Measurements from ENCODE around the gene PTGES2. TPM values are rescaled to one million over a fixed set of nuclear protein-coding genes. Genes with fewer than 3 reads are reported as not detected.

The PTGES2 gene
- total RNA-seq, 1 experiment from 2014 or later: 76.8 TPM

DNA sequence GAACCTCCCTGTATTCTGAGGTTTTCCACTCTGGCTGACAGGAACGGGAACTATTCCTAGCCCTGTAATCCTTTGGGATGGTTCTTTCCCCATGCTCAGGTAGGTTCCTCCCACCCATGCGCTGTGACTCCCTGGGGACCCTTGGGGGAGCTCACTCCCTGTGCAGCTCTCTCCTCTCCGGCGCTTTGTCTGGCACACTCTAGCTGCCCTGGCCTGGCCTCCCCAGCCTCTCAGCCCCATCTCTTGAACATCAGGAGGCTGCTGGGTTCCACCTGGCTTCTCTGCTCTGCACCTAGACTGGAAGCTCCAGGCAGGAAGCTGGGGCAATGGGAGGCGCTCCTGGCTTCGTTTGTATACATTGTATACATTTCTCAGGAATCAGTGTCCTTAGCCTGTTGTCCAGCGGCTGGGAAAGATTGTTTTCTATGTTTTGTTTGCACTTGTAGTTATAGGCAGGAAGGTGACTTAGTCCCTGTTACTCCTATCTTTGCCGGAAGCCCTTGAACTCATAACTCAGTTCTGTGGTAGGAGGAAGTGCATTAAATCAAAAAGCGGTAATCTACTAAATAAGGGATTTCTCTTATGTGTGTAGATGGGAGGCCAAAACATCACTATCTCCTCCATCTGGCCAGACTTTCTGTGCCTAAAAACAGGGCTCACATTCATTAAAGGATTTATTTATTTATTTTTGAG is 39.1 kb downstream of the PTGES2 start:
- TF ChIP-seq CTCF (IDR thresholded peaks at IDR 0.05) (no peak), SIN3A (IDR thresholded peaks at IDR 0.05; ENCODE audit: borderline replicate concordance, insufficient read depth, low read depth, low read length) (no peak), TCF7L2 (IDR thresholded peaks at IDR 0.05; ENCODE audit: low read depth, low read length) (no peak), POLR2AphosphoS5 (IDR thresholded peaks at IDR 0.05; ENCODE audit: low read depth, low read length) (no peak)
- TF ChIP-seq, protein P1, sequence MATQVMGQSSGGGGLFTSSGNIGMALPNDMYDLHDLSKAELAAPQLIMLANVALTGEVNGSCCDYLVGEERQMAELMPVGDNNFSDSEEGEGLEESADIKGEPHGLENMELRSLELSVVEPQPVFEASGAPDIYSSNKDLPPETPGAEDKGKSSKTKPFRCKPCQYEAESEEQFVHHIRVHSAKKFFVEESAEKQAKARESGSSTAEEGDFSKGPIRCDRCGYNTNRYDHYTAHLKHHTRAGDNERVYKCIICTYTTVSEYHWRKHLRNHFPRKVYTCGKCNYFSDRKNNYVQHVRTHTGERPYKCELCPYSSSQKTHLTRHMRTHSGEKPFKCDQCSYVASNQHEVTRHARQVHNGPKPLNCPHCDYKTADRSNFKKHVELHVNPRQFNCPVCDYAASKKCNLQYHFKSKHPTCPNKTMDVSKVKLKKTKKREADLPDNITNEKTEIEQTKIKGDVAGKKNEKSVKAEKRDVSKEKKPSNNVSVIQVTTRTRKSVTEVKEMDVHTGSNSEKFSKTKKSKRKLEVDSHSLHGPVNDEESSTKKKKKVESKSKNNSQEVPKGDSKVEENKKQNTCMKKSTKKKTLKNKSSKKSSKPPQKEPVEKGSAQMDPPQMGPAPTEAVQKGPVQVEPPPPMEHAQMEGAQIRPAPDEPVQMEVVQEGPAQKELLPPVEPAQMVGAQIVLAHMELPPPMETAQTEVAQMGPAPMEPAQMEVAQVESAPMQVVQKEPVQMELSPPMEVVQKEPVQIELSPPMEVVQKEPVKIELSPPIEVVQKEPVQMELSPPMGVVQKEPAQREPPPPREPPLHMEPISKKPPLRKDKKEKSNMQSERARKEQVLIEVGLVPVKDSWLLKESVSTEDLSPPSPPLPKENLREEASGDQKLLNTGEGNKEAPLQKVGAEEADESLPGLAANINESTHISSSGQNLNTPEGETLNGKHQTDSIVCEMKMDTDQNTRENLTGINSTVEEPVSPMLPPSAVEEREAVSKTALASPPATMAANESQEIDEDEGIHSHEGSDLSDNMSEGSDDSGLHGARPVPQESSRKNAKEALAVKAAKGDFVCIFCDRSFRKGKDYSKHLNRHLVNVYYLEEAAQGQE (IDR thresholded peaks at IDR 0.05; ENCODE audit: insufficient read depth in 1 of 2, low read depth in 2 of 2, low read length in 1 of 2): no peak
- Histone ChIP-seq H3K4me1 (ENCODE audit: control insufficient read depth, insufficient read depth, low read length) (0 out of 2 replicates have a peak, but pooled peaks cover 3% of the 10 kb centered on the region), H3K36me3 (ENCODE audit: control insufficient read depth, insufficient read depth, low read length) (no peaks in the 10 kb centered on the region), H3K4me3 (ENCODE audit: low read depth in 2 of 2, low read length in 2 of 2) (no peak overlapping the region), H3K9me3 (ENCODE audit: control insufficient read depth, insufficient read depth, low read depth, low read length) (no peaks in the 10 kb centered on the region), H3K27me3 (ENCODE audit: control insufficient read depth, insufficient read depth, low read length) (no peaks in the 10 kb centered on the region), H3K27ac (ENCODE audit: low read length) (no peak overlapping the region)
- in situ Hi-C loops (cut with HindIII; ENCODE audit: low pct_unique_long_range_greater_than_20kb, low sequenced_read_pairs): loop anchor here (25.0 kb wide), 1 partner anchor 151 kb away; the partner anchor contains the start of genes DPM2 and PIP5KL1
- POLR2A ChIA-PET: interaction anchor here (1.1 kb wide), 1 partner anchor 9 kb away, joined by 3 read pairs; no protein-coding TSS in a partner anchor
- no TSS peak for BruUV-seq (replicated peaks)
- DNase-seq (ENCODE audit: low read depth, low spot score) (no peak), ATAC-seq (no peak; the same call in 1 of the 2 replicates)
- CTCF ChIA-PET: no interaction called here
- intact Hi-C loops (cut with micrococcal nuclease; ENCODE audit: unreplicated experiment): no loop called here

DNA sequence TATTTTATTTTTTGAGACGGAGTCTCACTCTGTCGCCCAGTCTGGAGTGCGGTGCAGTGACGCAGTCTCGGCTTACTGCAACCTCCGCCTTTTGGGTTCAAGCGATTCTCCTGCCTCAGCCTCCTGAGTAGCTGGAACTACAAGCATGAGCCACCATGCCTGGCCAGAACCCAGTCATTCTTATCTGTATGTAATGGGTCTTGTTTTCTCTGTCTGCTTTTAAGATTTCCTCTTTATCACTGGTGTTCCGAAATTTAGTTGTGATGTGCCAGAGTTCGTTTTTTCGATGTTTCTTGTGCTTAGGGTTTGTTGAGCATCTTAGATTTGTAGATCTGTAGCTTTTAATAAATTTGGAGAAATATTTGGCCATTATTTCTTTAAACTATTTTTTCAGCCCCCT is 40.3 kb downstream of the PTGES2 start:
- intact Hi-C loops (cut with micrococcal nuclease; ENCODE audit: unreplicated experiment) (no loop called here), in situ Hi-C loops (cut with HindIII; ENCODE audit: low pct_unique_long_range_greater_than_20kb, low sequenced_read_pairs) (loop anchor here (25.0 kb wide), 1 partner anchor 150 kb away; the partner anchor contains the start of genes DPM2 and PIP5KL1)
- CTCF ChIA-PET: no interaction called here
- H3K4me3 ChIP-seq (ENCODE audit: low read depth in 2 of 2, low read length in 2 of 2): no peak overlapping the region
- no peak for DNase-seq (ENCODE audit: low read depth, low spot score)
- no peak for TF ChIP-seq CTCF (IDR thresholded peaks at IDR 0.05)
- no peaks in the 10 kb centered on the region for H3K9me3 ChIP-seq (ENCODE audit: control insufficient read depth, insufficient read depth, low read depth, low read length)
- 0 out of 2 replicates have a peak, but pooled peaks cover under 1% of the 10 kb centered on the region for H3K4me1 ChIP-seq (ENCODE audit: control insufficient read depth, insufficient read depth, low read length)
- no peaks in the 10 kb centered on the region for H3K27me3 ChIP-seq (ENCODE audit: control insufficient read depth, insufficient read depth, low read length)
- POLR2A ChIA-PET: interaction anchor here (0.6 to 1.1 kb wide), 2 partner anchors 11 to 26 kb away, joined by 3 read pairs; no protein-coding TSS in a partner anchor
- ATAC-seq: no peak
- H3K27ac ChIP-seq (ENCODE audit: low read length): no peak overlapping the region
- no peaks in the 10 kb centered on the region for H3K36me3 ChIP-seq (ENCODE audit: control insufficient read depth, insufficient read depth, low read length)
- BruUV-seq (replicated peaks): no TSS peak
